Keratinocyte (primary cell): Measurements from ENCODE around the gene ANKS1B.

ENCODE experiments used
- EZH2 ChIP-seq: IDR thresholded peaks from one replicate; pipeline ENCODE4 v1.6.1; 2012; ENCODE audit warnings: inconsistent platforms, mild to moderate bottlenecking, low read length, moderate library complexity
- TF ChIP-seq, protein P1 (sequence below), 3 experiments: IDR thresholded peaks in 1 of 3; conservative IDR thresholded peaks in 1 of 3; optimal IDR thresholded peaks in 1 of 3; 2 replicates in 2 of 3; 3 replicates in 1 of 3; pipeline versions ENCODE3 to v1.5.1; 2011; ENCODE audit warnings: low read length in 3 of 3, mild to moderate bottlenecking in 3 of 3, moderate library complexity in 2 of 3, control low read depth in 1 of 3, inconsistent platforms in 1 of 3; ENCODE audit not compliant: insufficient read depth in 2 of 3; ENCODE audit errors: extremely low read depth in 1 of 3

DNA sequence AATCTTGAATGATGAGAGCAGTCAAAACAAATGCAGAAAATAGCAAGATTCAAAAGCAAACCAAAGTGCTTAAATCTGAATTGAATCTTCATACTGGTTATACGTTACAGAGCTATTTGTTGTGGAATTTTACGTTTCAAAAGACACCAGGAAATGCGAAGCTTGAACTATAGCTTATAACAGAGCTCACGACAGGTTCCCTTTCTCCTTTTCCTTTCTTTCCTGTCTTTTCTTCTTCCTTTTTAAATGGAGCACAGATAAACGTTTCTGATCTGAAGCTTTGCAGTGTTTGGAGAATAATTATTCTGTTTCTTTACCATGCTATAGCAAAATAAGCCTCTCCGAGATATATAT is 829.8 kb downstream of the ANKS1B start:
- TF ChIP-seq, protein P1, sequence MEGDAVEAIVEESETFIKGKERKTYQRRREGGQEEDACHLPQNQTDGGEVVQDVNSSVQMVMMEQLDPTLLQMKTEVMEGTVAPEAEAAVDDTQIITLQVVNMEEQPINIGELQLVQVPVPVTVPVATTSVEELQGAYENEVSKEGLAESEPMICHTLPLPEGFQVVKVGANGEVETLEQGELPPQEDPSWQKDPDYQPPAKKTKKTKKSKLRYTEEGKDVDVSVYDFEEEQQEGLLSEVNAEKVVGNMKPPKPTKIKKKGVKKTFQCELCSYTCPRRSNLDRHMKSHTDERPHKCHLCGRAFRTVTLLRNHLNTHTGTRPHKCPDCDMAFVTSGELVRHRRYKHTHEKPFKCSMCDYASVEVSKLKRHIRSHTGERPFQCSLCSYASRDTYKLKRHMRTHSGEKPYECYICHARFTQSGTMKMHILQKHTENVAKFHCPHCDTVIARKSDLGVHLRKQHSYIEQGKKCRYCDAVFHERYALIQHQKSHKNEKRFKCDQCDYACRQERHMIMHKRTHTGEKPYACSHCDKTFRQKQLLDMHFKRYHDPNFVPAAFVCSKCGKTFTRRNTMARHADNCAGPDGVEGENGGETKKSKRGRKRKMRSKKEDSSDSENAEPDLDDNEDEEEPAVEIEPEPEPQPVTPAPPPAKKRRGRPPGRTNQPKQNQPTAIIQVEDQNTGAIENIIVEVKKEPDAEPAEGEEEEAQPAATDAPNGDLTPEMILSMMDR (optimal IDR thresholded peaks at IDR 0.05 in 1 of 3, IDR thresholded peaks at IDR 0.05 in 1 of 3, conservative IDR thresholded peaks at IDR 0.05 in 1 of 3; ENCODE audit: extremely low read depth in 1 of 3, insufficient read depth in 2 of 3, low read length in 3 of 3) = no peak
- TF ChIP-seq EZH2 = no peak
